ENCODE measurements around the gene FOSL1.

Gene FOSL1

GRCh38 chr11:65862191-65862735, 37.9 kb downstream of the FOSL1 start:
- DNase-seq (ENCODE audit: low read depth): no peak
- no peak overlapping the region for H3K4me3 ChIP-seq (ENCODE audit: low read depth, low read length)
- TF ChIP-seq CTCF (IDR thresholded peaks at IDR 0.05; ENCODE audit: low read depth, low read length, missing control alignments): no peak

- H3K4me3 ChIP-seq (ENCODE audit: low read depth, low read length): peak overlapping the region; percentile 83
Measured at GRCh38 chr11:65861533-65862183, 38.5 kb downstream of the FOSL1 start.

GRCh38 chr11:65861165-65861505, 39.1 kb downstream of the FOSL1 start:
- H3K4me3 ChIP-seq (ENCODE audit: low read depth, low read length): peak overlapping the region; percentile 83
- no peak for DNase-seq (ENCODE audit: low read depth)
- no peak for TF ChIP-seq CTCF (IDR thresholded peaks at IDR 0.05; ENCODE audit: low read depth, low read length, missing control alignments)

More at GRCh38 chr11:65861533-65862183, 38.5 kb downstream of the FOSL1 start:
- TF ChIP-seq CTCF (IDR thresholded peaks at IDR 0.05; ENCODE audit: low read depth, low read length, missing control alignments): no peak
- no peak for DNase-seq (ENCODE audit: low read depth)

GRCh38 chr11:65860278-65861164, 39.7 kb downstream of the FOSL1 start, which contains the start of gene MUS81:
TSS of gene MUS81 (plus strand) at chr11:65860433. CDS start at chr11:65860754, 321 bp downstream.
- peak; percentile 91 for DNase-seq (ENCODE audit: low read depth)
- H3K4me3 ChIP-seq (ENCODE audit: low read depth, low read length): peak within 1 kb of the TSS; percentile 83
- peak; percentile 85 for TF ChIP-seq CTCF (IDR thresholded peaks at IDR 0.05; ENCODE audit: low read depth, low read length, missing control alignments)

- TF ChIP-seq CTCF (IDR thresholded peaks at IDR 0.05; ENCODE audit: low read depth, low read length, missing control alignments): no peak
- H3K4me3 ChIP-seq (ENCODE audit: low read depth, low read length): peak overlapping the region; percentile 83
- DNase-seq (ENCODE audit: low read depth): no peak
Measured at GRCh38 chr11:65859812-65860277, 40.3 kb downstream of the FOSL1 start.

GRCh38 chr11:65859095-65859811, 40.9 kb downstream of the FOSL1 start:
- TF ChIP-seq CTCF (IDR thresholded peaks at IDR 0.05; ENCODE audit: low read depth, low read length, missing control alignments): no peak
- peak overlapping the region; percentile 83 for H3K4me3 ChIP-seq (ENCODE audit: low read depth, low read length)
- DNase-seq (ENCODE audit: low read depth): peak; percentile 95
